OCI-LY7 (cell line): ENCODE data around the gene ITGB1. TPM values are rescaled to one million over a fixed set of nuclear protein-coding genes. Genes with fewer than 3 reads are reported as not detected.
A peak's percentile ranks its signal among the peaks of the same experiment; 100 is the strongest.

Experiments used
- BruUV-seq: library from RNA; stranded (reverse); fragments of 400-500 nt; replicated peaks from 2 replicates; lab custom pipeline; 2021; lab: Mats Ljungman, UMichigan
- CTCF ChIA-PET: fragments of 300-600 bp; sonication (Branson Sonifier 250); formaldehyde crosslinking; loops from one replicate; lab custom pipeline; 2022; ENCODE audit warnings: antibody characterized with exemption; ENCODE audit not compliant: unreplicated experiment; lab: Charles Lee
- POLR2A ChIA-PET: fragments of 300-600 bp; sonication (Branson Sonifier 250); formaldehyde crosslinking; loops from one replicate; lab custom pipeline; 2022; ENCODE audit warnings: antibody characterized with exemption; lab: Charles Lee
- DNase-seq: peaks from one replicate; pipeline ENCODE4 v3.0.0-alpha.2; 2015; ENCODE audit warnings: low spot score
- H2AFZ ChIP-seq: fragments of 200-600 bp; sonication (generic), shearing (Covaris generic); 2 replicates; pipeline ENCODE4 v1.6.1; 2014; ENCODE audit warnings: mild to moderate bottlenecking, antibody characterized with exemption, low read length, moderate library complexity
- H3K27ac ChIP-seq: fragments of 200-600 bp; sonication (generic); 2 replicates; pipeline ENCODE4 v1.5.1; 2014; ENCODE audit warnings: mixed run types, low read depth, mild to moderate bottlenecking, moderate library complexity, low read length, inconsistent platforms; ENCODE audit not compliant: poor library complexity, severe bottlenecking
- H3K36me3 ChIP-seq: fragments of 200-600 bp; sonication (generic); 2 replicates; pipeline ENCODE4 v1.6.1; 2014; ENCODE audit warnings: mild to moderate bottlenecking, antibody characterized with exemption, low read length, moderate library complexity, mixed read lengths; ENCODE audit not compliant: insufficient read depth
- H3K4me1 ChIP-seq: fragments of 200-600 bp; sonication (generic); 2 replicates; pipeline ENCODE4 v1.5.1; 2014; ENCODE audit warnings: mild to moderate bottlenecking, low read length; ENCODE audit not compliant: insufficient read depth, poor library complexity, severe bottlenecking
- H3K4me2 ChIP-seq: fragments of 200-600 bp; sonication (generic); 2 replicates; pipeline ENCODE4 v1.6.1; 2014; ENCODE audit warnings: mild to moderate bottlenecking, low read length
- H3K4me3 ChIP-seq: fragments of 200-600 bp; sonication (generic); 2 replicates; pipeline ENCODE4 v1.5.1; 2014; ENCODE audit warnings: mild to moderate bottlenecking, low read depth, low read length; ENCODE audit not compliant: poor library complexity, severe bottlenecking
- H3K79me2 ChIP-seq: fragments of 200-600 bp; sonication (generic); 2 replicates; pipeline ENCODE4 v1.6.1; 2016; ENCODE audit warnings: low read depth, mild to moderate bottlenecking, low read length, moderate library complexity, mixed read lengths; ENCODE audit not compliant: insufficient read depth
- H3K9me2 ChIP-seq: fragments of 200-600 bp; sonication (generic); 2 replicates; pipeline ENCODE4 v1.6.1; 2016; ENCODE audit warnings: mild to moderate bottlenecking, low read length, mixed read lengths; ENCODE audit not compliant: insufficient read depth
- H3K9me3 ChIP-seq: fragments of 200-600 bp; sonication (generic); 2 replicates; pipeline ENCODE4 v1.6.1; 2014; ENCODE audit warnings: mild to moderate bottlenecking, mixed run types, low read length, mixed read lengths
- H4K20me1 ChIP-seq: fragments of 200-600 bp; sonication (generic); 2 replicates; pipeline ENCODE4 v1.6.1; 2014; ENCODE audit warnings: mild to moderate bottlenecking, antibody characterized with exemption, low read length, moderate library complexity, mixed read lengths; ENCODE audit not compliant: insufficient read depth
- CTCF ChIP-seq: fragments of 200-600 bp; sonication (generic); conservative IDR thresholded peaks from 2 replicates; pipeline ENCODE4 v1.5.1; 2014; ENCODE audit warnings: mild to moderate bottlenecking, antibody characterized with exemption, low read length, moderate library complexity, mixed read lengths
- EZH2phosphoT487 ChIP-seq: fragments of 200-600 bp; sonication (generic); IDR thresholded peaks from 2 replicates; pipeline ENCODE4 v1.6.1; 2018; ENCODE audit warnings: low read depth, borderline replicate concordance, mild to moderate bottlenecking, mixed run types, antibody characterized with exemption, low read length, moderate library complexity, mixed read lengths
- intact Hi-C: fragments of 100-400 bp; cut with micrococcal nuclease; formaldehyde crosslinking; loops from one replicate; pipeline ENCODE4 v1.10.0; 2022; ENCODE audit not compliant: unreplicated experiment
- total RNA-seq, 2 experiments: library from RNA; depleted of rRNA in 1 of 2; stranded (reverse); fragments of >200 nt in 1 of 2; shearing (Covaris generic) in 1 of 2; gene quantifications; 2 replicates each; pipeline ENCODE4 v1.2.3, GENCODE V29; 2014 to 2022

ITGB1 gene
- total RNA-seq, 2 experiments from 2014 or later, result 165 to 167 TPM

- DNase-seq, result no peak
- Histone ChIP-seq H3K36me3 (peaks cover 77% of the 10 kb centered on the region), H3K9me2 (no peaks in the 10 kb centered on the region), H3K4me3 (peak overlapping the region; percentile 94), H3K4me1 (peaks cover 77% of the 10 kb centered on the region), H2AFZ (no peak overlapping the region), H3K9me3 (no peaks in the 10 kb centered on the region; the same call in 1 of the 2 replicates), H4K20me1 (peaks cover 57% of the 10 kb centered on the region), H3K27ac (peak overlapping the region; percentile 64), H3K79me2 (peaks cover 100% of the 10 kb centered on the region), H3K4me2 (peak overlapping the region; percentile 85)
- CTCF ChIA-PET, result interaction anchor here (1.2 kb wide), 1 partner anchor 33 kb away, joined by 4 read pairs; no protein-coding TSS in a partner anchor
- no TSS peak for BruUV-seq
- POLR2A ChIA-PET, result interaction anchor here (0.8 to 7.0 kb wide), 5 partner anchors 9 to 257 kb away, joined by 3 to 68 read pairs (median 4); no protein-coding TSS in a partner anchor
- no peak for TF ChIP-seq CTCF
- intact Hi-C loops, result no loop called here
Measured at GRCh38 chr10:32952541-32953276, 5.3 kb downstream of the ITGB1 start.

- no peaks in the 10 kb centered on the region for H3K9me2 ChIP-seq
- intact Hi-C loops, result no loop called here
- H3K79me2 ChIP-seq, result peaks cover 100% of the 10 kb centered on the region
- no TSS peak for BruUV-seq
- H3K36me3 ChIP-seq, result peaks cover 81% of the 10 kb centered on the region
- H3K9me3 ChIP-seq, result no peaks in the 10 kb centered on the region; the same call in 1 of the 2 replicates
- peak overlapping the region; percentile 85 for H3K4me2 ChIP-seq
- no peak for TF ChIP-seq EZH2phosphoT487
- ChIA-PET CTCF (interaction anchor here (1.2 kb wide), 1 partner anchor 33 kb away, joined by 4 read pairs; no protein-coding TSS in a partner anchor), POLR2A (interaction anchor here (0.7 to 7.0 kb wide), 6 partner anchors 9 to 144 kb away, joined by 3 to 68 read pairs (median 4); no protein-coding TSS in a partner anchor)
- DNase-seq, result no peak
- H3K27ac ChIP-seq, result no peak overlapping the region
- no peak overlapping the region for H3K4me3 ChIP-seq
- H3K4me1 ChIP-seq, result peaks cover 83% of the 10 kb centered on the region
- H4K20me1 ChIP-seq, result peaks cover 59% of the 10 kb centered on the region
- H2AFZ ChIP-seq, result no peak overlapping the region
Measured at GRCh38 chr10:32952094-32952493, 5.9 kb downstream of the ITGB1 start.

GRCh38 chr10:32951111-32951510 is 6.9 kb downstream of the ITGB1 start:
- H3K79me2 ChIP-seq, result peaks cover 100% of the 10 kb centered on the region
- H3K27ac ChIP-seq, result peak overlapping the region; percentile 66
- H4K20me1 ChIP-seq, result peaks cover 59% of the 10 kb centered on the region
- TF ChIP-seq CTCF (no peak), EZH2phosphoT487 (no peak)
- intact Hi-C loops, result no loop called here
- ChIA-PET CTCF (interaction anchor here (0.5 kb wide), 1 partner anchor 146 kb away, joined by 3 read pairs; no protein-coding TSS in a partner anchor), POLR2A (interaction anchor here (0.5 to 7.0 kb wide), 6 partner anchors 9 to 1982 kb away, joined by 3 to 68 read pairs (median 4); no protein-coding TSS in a partner anchor)
- H3K9me3 ChIP-seq, result no peaks in the 10 kb centered on the region; the same call in 1 of the 2 replicates
- H3K9me2 ChIP-seq, result no peaks in the 10 kb centered on the region
- no peak for DNase-seq
- no TSS peak for BruUV-seq
- no peak overlapping the region for H3K4me3 ChIP-seq
- no peak overlapping the region for H2AFZ ChIP-seq
- peaks cover 77% of the 10 kb centered on the region for H3K36me3 ChIP-seq
- peak overlapping the region; percentile 85 for H3K4me2 ChIP-seq
- H3K4me1 ChIP-seq, result peaks cover 92% of the 10 kb centered on the region
